DOHH2 (cell line): ENCODE data around the gene PRKCSH.

Source experiments
- H3F3A ChIP-seq: fragments of 200-600 bp; sonication (generic), shearing (Covaris generic); 2 replicates; pipeline ENCODE4 v1.6.0; 2016; ENCODE audit warnings: antibody characterized with exemption, mild to moderate bottlenecking; ENCODE audit not compliant: control insufficient read depth, insufficient read depth
- H3K27ac ChIP-seq: fragments of 200-600 bp; sonication (generic); 2 replicates; pipeline ENCODE4 v1.5.1; 2014; ENCODE audit warnings: low read depth, mild to moderate bottlenecking, low read length, moderate library complexity
- H3K27me3 ChIP-seq: fragments of 200-600 bp; sonication (generic); 2 replicates; pipeline ENCODE4 v1.6.1; 2014; ENCODE audit warnings: mild to moderate bottlenecking, low read length, mixed read lengths; ENCODE audit not compliant: control insufficient read depth
- H3K36me3 ChIP-seq: fragments of 200-600 bp; sonication (generic); 2 replicates; pipeline ENCODE4 v1.6.1; 2014; ENCODE audit warnings: mild to moderate bottlenecking, low read length, moderate library complexity, mixed read lengths; ENCODE audit not compliant: control insufficient read depth
- H3K4me1 ChIP-seq: fragments of 200-600 bp; sonication (generic); 2 replicates; pipeline ENCODE4 v1.6.1; 2014; ENCODE audit warnings: mild to moderate bottlenecking, low read length, mixed read lengths; ENCODE audit not compliant: control insufficient read depth
- H3K4me2 ChIP-seq: fragments of 200-600 bp; sonication (generic); 2 replicates; pipeline ENCODE4 v1.6.0; 2014; ENCODE audit warnings: mild to moderate bottlenecking, low read length, moderate library complexity
- H3K4me3 ChIP-seq: fragments of 200-600 bp; sonication (generic); 2 replicates; pipeline ENCODE4 v1.5.1; 2014; ENCODE audit warnings: mild to moderate bottlenecking, low read length, mixed read lengths
- H3K79me2 ChIP-seq: fragments of 200-600 bp; sonication (generic); 2 replicates; pipeline ENCODE4 v1.6.1; 2014; ENCODE audit warnings: mild to moderate bottlenecking, low read length, mixed read lengths; ENCODE audit not compliant: control insufficient read depth
- H3K9me2 ChIP-seq: fragments of 200-600 bp; sonication (generic); replicated peaks from 2 replicates; pipeline ENCODE4 v1.6.1; 2014; ENCODE audit warnings: mild to moderate bottlenecking, low read length, mixed read lengths; ENCODE audit not compliant: control insufficient read depth
- H3K9me3 ChIP-seq: fragments of 200-600 bp; sonication (generic); 2 replicates; pipeline ENCODE4 v1.6.1; 2014; ENCODE audit warnings: antibody characterized with exemption, low read length, mixed read lengths; ENCODE audit not compliant: control insufficient read depth, insufficient read depth
- H4K20me1 ChIP-seq: fragments of 200-600 bp; sonication (generic); 2 replicates; pipeline ENCODE4 v1.6.0; 2014; ENCODE audit warnings: low read depth, mild to moderate bottlenecking, antibody characterized with exemption, low read length, moderate library complexity; ENCODE audit not compliant: control insufficient read depth, insufficient read depth
- CTCF ChIP-seq: fragments of 200-600 bp; sonication (generic); IDR thresholded peaks from one replicate; pipeline ENCODE4 v1.5.1; 2014; ENCODE audit warnings: antibody characterized with exemption, mild to moderate bottlenecking, low read depth, low read length; ENCODE audit not compliant: poor library complexity, severe bottlenecking
- EZH2phosphoT487 ChIP-seq: fragments of 200-600 bp; sonication (generic); IDR thresholded peaks from 2 replicates; pipeline ENCODE4 v1.6.1; 2017; ENCODE audit warnings: borderline replicate concordance, mild to moderate bottlenecking, antibody characterized with exemption, low read length, moderate library complexity, mixed read lengths

Gene PRKCSH

GRCh38 chr19:11475861-11476260 is 40.4 kb downstream of the PRKCSH start:
- no peaks in the 10 kb centered on the region for H4K20me1 ChIP-seq
- H3F3A ChIP-seq: peaks cover 4% of the 10 kb centered on the region; the same call in 1 of the 2 replicates
- H3K4me3 ChIP-seq: no peak overlapping the region
- no peaks in the 10 kb centered on the region for H3K9me2 ChIP-seq
- H3K36me3 ChIP-seq: no peaks in the 10 kb centered on the region
- no peak overlapping the region for H3K4me2 ChIP-seq
- no peaks in the 10 kb centered on the region for H3K9me3 ChIP-seq
- peaks cover 5% of the 10 kb centered on the region; the same call in 1 of the 2 replicates for H3K4me1 ChIP-seq
- peaks cover 10% of the 10 kb centered on the region for H3K27me3 ChIP-seq
- no peak overlapping the region for H3K27ac ChIP-seq
- TF ChIP-seq EZH2phosphoT487: no peak
- no peak for TF ChIP-seq CTCF
- H3K79me2 ChIP-seq: no peaks in the 10 kb centered on the region

- H3K9me2 ChIP-seq: no peaks in the 10 kb centered on the region
- peaks cover 19% of the 10 kb centered on the region for H3K4me1 ChIP-seq
- TF ChIP-seq EZH2phosphoT487 (no peak), CTCF (no peak)
- H3K79me2 ChIP-seq: no peaks in the 10 kb centered on the region
- H3K4me3 ChIP-seq: no peak overlapping the region
- H3F3A ChIP-seq: peaks cover 4% of the 10 kb centered on the region; the same call in 1 of the 2 replicates
- no peak overlapping the region for H3K27ac ChIP-seq
- H4K20me1 ChIP-seq: no peaks in the 10 kb centered on the region
- peaks cover 6% of the 10 kb centered on the region for H3K27me3 ChIP-seq
- H3K4me2 ChIP-seq: no peak overlapping the region
- no peaks in the 10 kb centered on the region for H3K36me3 ChIP-seq
- H3K9me3 ChIP-seq: no peaks in the 10 kb centered on the region
Measured at GRCh38 chr19:11478167-11479089, 43.0 kb downstream of the PRKCSH start.

DNA sequence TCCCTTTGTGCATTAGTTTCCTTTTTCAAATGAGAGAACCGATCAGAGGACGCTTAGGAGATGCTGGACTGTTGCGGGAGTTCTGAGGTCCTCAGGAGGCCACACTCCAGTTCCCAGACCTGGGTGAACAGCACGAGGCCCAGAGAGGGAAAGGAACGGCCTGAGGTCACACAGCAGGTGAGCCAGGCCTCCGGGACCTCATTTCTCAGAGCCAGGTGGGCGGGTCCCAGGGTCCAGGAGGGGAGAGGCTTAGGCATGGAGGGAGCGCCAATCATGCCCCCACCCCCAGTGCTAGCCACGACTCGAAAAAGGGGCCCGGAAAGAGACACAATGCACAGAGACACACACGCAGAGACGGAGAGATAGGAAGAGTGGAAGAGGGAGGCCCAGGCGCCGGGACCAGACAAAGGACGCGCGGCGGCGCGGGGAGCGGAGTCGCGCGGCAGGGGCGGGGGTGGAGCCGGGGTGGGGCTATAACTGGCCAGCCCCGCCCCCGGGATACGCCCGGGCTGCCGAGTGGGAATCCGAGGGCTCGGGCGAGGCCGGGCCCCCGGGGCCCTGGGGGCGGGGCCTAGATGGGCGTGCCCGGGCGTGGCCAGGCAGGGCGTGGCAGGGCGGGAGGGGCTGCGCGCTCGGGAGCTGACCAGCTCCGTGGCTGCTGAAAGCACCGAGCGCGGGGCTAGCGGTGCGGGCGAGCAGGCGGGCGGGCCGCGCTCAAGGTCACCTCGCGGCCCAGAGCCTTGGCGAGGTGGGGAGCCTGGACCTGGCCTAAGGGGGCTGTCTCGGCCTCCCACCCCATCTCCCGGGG is 43.9 kb downstream of the PRKCSH start:
- no peak overlapping the region for H3K27ac ChIP-seq
- no peak overlapping the region for H3K4me3 ChIP-seq
- H3K9me2 ChIP-seq: no peaks in the 10 kb centered on the region
- no peaks in the 10 kb centered on the region for H3F3A ChIP-seq
- H3K4me1 ChIP-seq: peaks cover 19% of the 10 kb centered on the region
- H3K9me3 ChIP-seq: no peaks in the 10 kb centered on the region
- no peaks in the 10 kb centered on the region for H4K20me1 ChIP-seq
- H3K79me2 ChIP-seq: no peaks in the 10 kb centered on the region
- no peaks in the 10 kb centered on the region for H3K36me3 ChIP-seq
- H3K4me2 ChIP-seq: no peak overlapping the region
- H3K27me3 ChIP-seq: peaks cover 3% of the 10 kb centered on the region
- TF ChIP-seq EZH2phosphoT487 (no peak), CTCF (no peak)
